Activated CD4-positive, alpha-beta T cell treated with anti-CD3 and anti-CD28 coated beads, Interleukin-2, Interleukin-4, amounts not matched to agents 100 ng/mL and 50 ng/mL, durations not matched to agents 16 hours and 8 hours (primary cell): Measurements from ENCODE around the gene SLC7A5.
A peak's percentile ranks its signal among the peaks of the same experiment; 100 is the strongest.
"Not testable (repeated sequence)": the region's sequence is repeated elsewhere in the genome, so short reads cannot be mapped to it uniquely, and the experiment has no call there.

Source experiments
- DNase-seq: peaks from one replicate; pipeline ENCODE4 v3.0.0-alpha.2; 2020; ENCODE audit warnings: low spot score

The SLC7A5 gene

GRCh38 chr16:87888346-87888745 lies 19.0 kb upstream of the SLC7A5 start:
- DNase-seq = not testable (repeated sequence)

DNA sequence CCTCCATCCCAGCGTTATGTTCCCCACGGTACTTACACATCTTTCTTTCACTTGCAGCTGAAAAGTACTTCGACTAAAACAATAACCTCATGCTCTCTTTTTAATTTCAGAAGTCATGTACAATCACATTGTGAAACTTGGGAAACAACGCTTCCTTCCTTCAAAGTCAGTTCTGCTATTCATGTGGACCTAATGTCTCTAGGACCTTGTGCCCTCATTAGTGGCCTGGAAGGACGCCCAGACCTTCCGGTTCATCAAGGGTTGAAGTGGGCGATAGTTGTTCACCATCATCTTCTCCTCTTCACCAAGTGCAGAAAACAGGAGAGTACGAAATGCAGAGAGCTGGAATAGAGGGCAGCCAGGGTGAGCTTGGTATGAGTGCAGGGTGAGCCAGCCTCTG lies 18.6 kb upstream of the SLC7A5 start:
- not testable (repeated sequence) for DNase-seq

GRCh38 chr16:87885371-87885967 lies 16.2 kb upstream of the SLC7A5 start:
- DNase-seq = not testable (repeated sequence)

DNA sequence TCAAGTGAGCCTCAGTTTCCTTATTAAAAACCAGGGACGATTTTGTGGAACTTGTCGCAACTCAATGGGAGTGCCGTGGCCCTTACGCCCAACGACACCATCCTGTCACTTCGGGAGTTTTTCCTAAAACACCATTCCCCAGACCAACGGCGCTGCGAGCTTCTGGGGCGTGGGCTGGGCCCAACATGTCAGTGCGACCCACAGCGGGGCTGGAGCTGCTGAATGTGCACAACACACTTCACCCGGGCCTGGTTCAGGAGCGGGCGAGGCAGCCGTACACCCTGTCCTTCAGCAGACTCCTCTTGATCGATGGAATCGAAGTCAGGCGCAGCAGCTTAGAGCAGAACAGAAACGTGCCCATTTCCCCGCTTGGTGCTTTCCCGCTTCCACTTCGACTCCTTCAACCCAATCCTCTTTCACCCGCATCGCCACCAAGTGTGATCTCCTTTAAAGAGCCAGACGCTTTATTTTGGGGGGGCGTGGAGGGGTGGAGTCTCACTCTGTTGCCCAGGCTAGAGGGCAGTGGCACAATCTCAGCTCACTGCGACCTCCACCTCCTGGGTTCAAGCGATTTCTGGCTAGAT lies 13.2 kb upstream of the SLC7A5 start:
- DNase-seq = no peak

DNA sequence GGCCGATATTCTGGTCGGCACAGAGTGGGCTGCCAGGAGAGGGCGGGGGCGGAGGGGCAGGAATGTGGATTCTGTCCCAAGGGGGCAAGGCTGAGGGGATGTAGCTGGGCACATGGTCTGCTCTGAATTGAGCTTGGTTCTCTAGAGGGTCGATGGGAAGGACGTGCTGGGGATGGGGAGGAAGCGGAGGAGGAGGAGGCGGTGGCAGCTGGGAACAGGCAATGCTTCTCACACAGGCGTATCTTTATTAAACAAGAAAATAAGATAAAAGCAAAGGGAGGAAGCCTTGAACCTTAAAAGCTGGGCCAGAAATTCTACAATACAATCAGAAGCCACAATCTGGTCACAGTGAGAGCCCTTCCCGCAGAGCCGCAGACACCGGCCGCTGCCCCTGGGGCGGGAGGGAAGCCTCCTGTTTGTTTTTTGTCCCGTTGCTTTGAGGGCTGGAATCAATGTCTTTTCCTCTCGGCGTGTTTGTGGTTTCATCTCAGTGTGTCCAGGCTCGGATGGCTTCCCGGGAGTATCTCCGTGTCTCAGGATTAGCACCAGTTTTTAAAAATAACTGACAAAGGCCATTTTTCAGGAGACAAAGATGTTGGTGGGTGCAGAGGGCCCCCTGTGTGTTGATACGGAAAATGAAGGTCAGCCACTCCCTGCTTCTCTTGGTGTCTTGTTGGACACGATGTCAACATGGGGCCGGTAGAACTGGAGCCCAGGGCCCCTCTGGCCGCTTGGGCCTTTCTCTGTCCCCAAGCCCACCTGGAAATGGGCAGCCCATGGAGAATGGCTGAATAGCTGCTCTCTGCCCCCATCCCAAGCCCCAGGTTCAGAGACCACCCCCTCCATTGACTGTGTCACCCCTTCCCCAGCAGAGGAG lies 12.3 kb upstream of the SLC7A5 start:
- no peak for DNase-seq

GRCh38 chr16:87880117-87880696 lies 10.9 kb upstream of the SLC7A5 start:
- no peak for DNase-seq

DNA sequence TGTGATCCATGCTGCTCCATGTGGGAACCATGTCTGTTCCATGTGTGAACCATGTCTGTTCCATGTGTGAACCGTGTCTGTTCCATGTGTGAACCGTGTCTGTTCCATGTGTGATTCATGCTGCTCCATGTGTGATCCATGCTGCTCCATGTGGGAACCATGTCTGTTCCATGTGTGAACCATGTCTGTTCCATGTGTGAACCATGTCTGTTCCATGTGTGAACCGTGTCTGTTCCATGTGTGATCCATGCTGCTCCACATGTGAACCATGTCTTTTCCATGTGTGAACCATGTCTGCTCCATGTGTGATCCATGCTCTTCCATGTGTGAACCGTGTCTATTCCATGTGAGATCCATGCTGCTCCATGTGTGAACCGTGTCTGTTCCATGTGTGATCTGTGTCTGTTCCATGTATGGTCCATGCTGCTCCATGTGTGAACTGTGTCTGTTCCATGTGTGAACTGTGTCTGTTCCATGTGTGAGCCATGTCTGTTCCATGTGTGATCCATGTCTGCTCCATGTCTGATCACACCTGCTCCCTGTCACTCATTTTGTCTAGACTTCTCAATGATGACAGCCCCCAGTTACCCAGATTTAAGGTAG lies 10.2 kb upstream of the SLC7A5 start:
- DNase-seq = not testable (repeated sequence)

DNA sequence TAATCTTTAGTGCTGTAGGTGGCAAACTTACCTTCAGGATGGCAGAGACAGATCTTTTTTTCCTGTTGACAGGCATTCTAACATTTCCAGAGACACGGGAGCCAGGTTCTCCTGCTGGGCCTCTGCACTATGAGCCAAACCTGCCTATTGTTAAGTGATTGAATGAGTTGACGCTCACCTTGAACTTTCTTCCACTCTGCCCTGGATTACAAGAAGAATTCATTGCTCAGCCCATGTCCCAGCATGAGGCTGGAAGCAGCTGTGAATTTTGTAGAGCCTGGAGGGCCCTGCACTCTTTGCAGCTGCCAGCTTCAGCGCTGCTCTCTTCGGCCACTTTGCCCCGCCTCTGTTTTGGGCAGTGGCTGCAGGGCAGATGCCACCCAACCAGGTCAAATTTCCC lies 9.4 kb upstream of the SLC7A5 start:
- DNase-seq = no peak

DNA sequence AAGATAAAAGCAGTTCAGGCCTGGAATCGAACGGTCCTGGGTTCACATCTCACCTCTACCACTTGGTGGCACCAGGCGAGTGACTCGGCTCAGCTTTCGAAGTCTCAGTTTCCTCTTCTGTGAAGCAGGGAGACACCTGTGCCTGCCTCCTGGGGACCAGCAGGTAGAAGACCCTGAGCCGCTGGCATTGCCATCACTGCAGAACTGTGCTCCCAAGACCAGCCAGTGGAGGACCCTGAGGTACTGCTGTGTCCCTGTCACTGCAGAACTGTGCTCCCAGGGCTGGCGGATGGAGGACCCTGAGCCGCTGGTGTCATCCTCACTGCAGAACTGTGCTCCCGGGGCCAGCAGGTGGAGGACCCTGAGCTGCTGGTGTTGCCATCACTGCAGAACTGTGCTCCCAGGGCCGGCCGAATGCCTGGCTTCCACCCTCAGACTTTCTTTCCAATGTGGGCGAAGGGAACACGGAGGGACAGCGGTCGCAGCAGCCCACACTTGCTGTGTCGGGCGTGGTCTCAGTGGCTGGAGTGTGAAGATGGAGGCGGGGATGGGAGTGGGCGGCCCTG lies 8.7 kb upstream of the SLC7A5 start:
- DNase-seq = peak; percentile 52

DNA sequence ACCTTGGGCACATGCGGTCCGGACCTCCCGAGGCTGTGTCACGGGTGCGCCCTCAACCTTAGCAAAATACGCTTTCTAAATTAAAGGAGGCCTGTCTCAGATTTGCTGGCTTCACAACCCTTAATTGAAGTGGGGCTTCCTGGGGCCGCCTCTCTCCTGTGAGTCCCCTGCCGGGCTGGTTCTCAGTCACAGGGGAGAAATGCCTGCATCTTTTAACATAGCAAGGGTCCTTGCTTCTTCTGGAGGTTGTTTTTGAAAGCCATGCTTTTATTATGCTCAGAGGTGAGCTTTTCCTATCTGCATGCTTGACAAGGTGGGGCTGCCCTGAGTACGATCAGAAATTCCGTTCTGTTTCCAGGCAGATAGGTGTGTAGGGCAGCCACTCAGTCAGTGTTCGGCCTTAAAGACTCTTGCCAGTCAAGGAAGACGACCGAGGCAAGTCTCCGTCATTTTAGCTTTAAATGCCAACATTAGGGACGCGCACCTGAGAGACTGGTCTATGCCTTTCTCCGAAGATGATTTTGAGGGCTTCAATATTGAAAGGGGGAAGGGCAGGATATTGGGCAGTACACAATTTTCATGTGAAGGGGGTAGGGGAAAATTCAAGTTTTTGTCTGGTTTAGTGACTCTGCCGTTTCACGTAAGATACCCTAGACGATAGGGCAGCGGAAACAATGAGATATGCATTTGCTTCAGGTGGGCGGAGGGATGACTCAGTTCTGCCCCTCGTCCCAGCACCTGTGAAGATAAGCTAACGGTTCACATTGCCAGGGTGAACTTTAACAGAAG lies 5.5 kb upstream of the SLC7A5 start:
- peak; percentile 94 for DNase-seq

- DNase-seq = not testable (repeated sequence)
Observed at GRCh38 chr16:87870418-87871291, 1.3 kb upstream of the SLC7A5 start.

GRCh38 chr16:87869879-87870417 lies 641 bp upstream of the SLC7A5 start:
- DNase-seq = not testable (repeated sequence)

- DNase-seq = peak; percentile 82
Observed at GRCh38 chr16:87868254-87869029, 865 bp downstream of the SLC7A5 start.

GRCh38 chr16:87865902-87866555 lies 3.3 kb downstream of the SLC7A5 start:
- DNase-seq = peak; percentile 68

DNA sequence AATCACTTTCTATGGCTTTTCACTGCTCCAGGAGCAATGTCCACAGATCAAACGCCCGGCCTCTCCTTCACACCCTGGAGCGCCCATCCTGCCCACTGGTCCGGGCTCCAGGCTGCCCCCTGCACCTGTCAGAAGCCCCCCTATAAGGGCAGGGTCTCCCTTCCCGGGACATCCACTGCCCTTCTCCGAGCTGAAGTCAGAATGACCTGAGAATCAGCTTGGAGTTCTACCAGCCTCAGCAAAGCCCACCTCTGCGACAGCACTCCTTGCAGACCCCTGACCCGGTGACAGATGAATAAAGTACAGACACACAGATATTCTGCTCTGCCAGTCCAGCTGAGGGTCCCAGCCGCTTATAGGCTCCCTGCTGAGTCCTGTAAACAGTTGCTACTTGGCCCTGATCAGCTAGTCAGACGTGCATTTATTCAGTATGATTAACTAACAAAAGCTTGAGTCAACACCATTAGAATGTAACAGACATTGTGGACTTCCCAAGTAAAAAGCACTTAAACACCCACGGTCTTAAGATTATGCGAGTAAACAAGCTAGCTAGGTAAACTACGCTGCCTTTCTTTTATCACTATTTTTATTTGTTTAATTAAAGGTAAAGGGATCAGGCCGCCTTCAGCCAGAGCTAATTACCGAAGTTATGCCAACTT lies 4.8 kb downstream of the SLC7A5 start:
- DNase-seq = no peak

GRCh38 chr16:87863327-87863635 lies 6.0 kb downstream of the SLC7A5 start:
- not testable (repeated sequence) for DNase-seq

DNA sequence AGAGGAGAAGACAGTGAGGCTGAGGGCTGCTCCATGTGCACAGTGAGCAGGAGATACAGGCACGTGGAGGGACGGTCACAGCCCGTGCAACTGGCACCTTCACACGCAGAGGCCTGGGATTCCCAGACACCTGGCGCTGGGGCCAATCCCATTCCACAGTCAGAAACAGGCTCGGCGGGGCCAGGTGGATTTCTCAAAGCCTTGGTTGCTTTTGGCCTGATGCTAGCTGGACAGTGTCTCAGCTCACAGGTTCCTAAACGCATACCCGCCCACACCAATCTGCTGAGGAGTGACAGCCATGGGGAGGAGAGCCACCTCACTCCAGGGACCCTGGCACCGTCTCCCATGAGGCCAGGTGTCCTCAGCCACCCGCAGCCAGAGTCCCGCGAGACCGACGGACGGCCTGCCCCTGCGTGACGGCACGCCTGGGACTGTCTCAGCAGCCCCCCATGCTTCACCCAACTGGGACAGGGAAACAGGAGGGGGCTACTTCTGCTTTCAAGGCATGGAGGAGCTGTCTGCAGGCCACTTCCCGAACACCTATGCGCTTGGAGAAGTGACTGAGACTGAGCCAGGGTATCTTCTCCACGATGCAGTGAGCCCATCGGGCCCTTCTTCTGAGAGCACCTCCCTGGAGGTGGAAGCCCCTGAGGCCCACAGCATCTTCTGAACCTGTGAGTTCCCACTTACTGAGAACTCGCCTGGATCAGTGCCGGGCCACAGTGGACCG lies 6.5 kb downstream of the SLC7A5 start:
- not testable (repeated sequence) for DNase-seq
